ENCODE results near the gene SLC16A12.

GRCh38 chr10:89388806-89389205 is 146.6 kb downstream of the SLC16A12 start:
- TF ChIP-seq, protein P1, sequence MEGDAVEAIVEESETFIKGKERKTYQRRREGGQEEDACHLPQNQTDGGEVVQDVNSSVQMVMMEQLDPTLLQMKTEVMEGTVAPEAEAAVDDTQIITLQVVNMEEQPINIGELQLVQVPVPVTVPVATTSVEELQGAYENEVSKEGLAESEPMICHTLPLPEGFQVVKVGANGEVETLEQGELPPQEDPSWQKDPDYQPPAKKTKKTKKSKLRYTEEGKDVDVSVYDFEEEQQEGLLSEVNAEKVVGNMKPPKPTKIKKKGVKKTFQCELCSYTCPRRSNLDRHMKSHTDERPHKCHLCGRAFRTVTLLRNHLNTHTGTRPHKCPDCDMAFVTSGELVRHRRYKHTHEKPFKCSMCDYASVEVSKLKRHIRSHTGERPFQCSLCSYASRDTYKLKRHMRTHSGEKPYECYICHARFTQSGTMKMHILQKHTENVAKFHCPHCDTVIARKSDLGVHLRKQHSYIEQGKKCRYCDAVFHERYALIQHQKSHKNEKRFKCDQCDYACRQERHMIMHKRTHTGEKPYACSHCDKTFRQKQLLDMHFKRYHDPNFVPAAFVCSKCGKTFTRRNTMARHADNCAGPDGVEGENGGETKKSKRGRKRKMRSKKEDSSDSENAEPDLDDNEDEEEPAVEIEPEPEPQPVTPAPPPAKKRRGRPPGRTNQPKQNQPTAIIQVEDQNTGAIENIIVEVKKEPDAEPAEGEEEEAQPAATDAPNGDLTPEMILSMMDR (IDR thresholded peaks at IDR 0.05; ENCODE audit: low read depth, low read length), result no peak
- TF ChIP-seq EZH2phosphoT487 (IDR thresholded peaks at IDR 0.05; ENCODE audit: low read depth), result no peak
